Esophagus muscularis mucosa (tissue), 4 donors: ENCODE results near the gene SMARCC1. TPM values are rescaled to one million over a fixed set of nuclear protein-coding genes. Genes with fewer than 3 reads are reported as not detected.

Experiments used
- DNase-seq: peaks from one replicate; pipeline ENCODE4 v3.0.0-alpha.2; 2017; ENCODE audit errors: extremely low spot score
- H3K27ac ChIP-seq, 4 donors: fragments of 200-600 bp; sonication (generic); replicated peaks in 1 of 4; 1 replicate in 3 of 4; 2 replicates in 1 of 4; pipeline ENCODE4 v1.5.1; 2016 to 2019; ENCODE audit warnings: mild to moderate bottlenecking in 1 of 4
- H3K27me3 ChIP-seq, 4 donors: fragments of 200-600 bp; sonication (generic); one replicate each; pipeline versions ENCODE4 v1.5.1 to v1.6.0; 2016 to 2019
- H3K36me3 ChIP-seq, 4 donors: fragments of 200-600 bp; sonication (generic); one replicate each; pipeline ENCODE4 v1.5.1; 2016 to 2019
- H3K4me1 ChIP-seq, 4 donors: fragments of 200-600 bp; sonication (generic); one replicate each; pipeline ENCODE4 v1.5.1; 2016 to 2019
- H3K4me3 ChIP-seq, 4 donors: fragments of 200-600 bp; sonication (generic); 1 replicate in 2 of 4; 2 replicates in 2 of 4; pipeline ENCODE4 v1.5.1; 2016 to 2019; ENCODE audit warnings: mild to moderate bottlenecking in 4 of 4, moderate library complexity in 1 of 4
- H3K9me3 ChIP-seq, 4 donors: fragments of 200-600 bp; sonication (generic); 1 replicate in 3 of 4; 2 replicates in 1 of 4; pipeline ENCODE4 v1.5.1; 2016 to 2019
- CTCF ChIP-seq, 3 experiments: fragments of 200-600 bp in 2 of 3; fragments of 450-650 bp in 1 of 3; sonication (generic) in 2 of 3; IDR thresholded peaks; one replicate each; pipeline ENCODE4 v1.5.1; 2017 to 2019; ENCODE audit warnings: antibody characterized with exemption in 3 of 3, mild to moderate bottlenecking in 2 of 3, moderate library complexity in 1 of 3
- EP300 ChIP-seq: sonication (generic); formaldehyde crosslinking; IDR thresholded peaks from one replicate; pipeline ENCODE4 v1.6.1; 2017; ENCODE audit warnings: antibody characterized with exemption
- POLR2A ChIP-seq: fragments of 450-650 bp; IDR thresholded peaks from one replicate; pipeline ENCODE4 v1.6.1; 2017; ENCODE audit warnings: antibody characterized with exemption, moderate library complexity, mild to moderate bottlenecking, low read depth
- POLR2AphosphoS5 ChIP-seq, 2 donors: sonication (generic); formaldehyde crosslinking; IDR thresholded peaks; one replicate each; pipeline ENCODE4 v1.6.1; 2017; ENCODE audit warnings: antibody characterized with exemption in 2 of 2
- WGBS: methylation state at CpG from one replicate; pipeline ENCODE4 v1.1.5; 2018; 5-methylcytosine and 5-hydroxymethylcytosine counted together
- intact Hi-C: fragments of 100-400 bp; cut with DNase I; formaldehyde crosslinking; loops from one replicate; pipeline ENCODE4 v1.15.1; 2023
- total RNA-seq, 4 donors: library from RNA; depleted of rRNA; stranded (reverse); fragments of >200 nt; gene quantifications; one replicate each; pipeline versions ENCODE4 v1.1.0 to v1.2.1, GENCODE V29; 2016

SMARCC1 gene
- total RNA-seq, 4 donors from 2014 or later = 46.1 to 57.2 (median 49.7) TPM

GRCh38 chr3:47715928-47716327 is 65.8 kb downstream of the SMARCC1 start:
- peaks cover 18 to 72% (median 45%) of the 10 kb centered on the region in 4 donors for H3K36me3 ChIP-seq
- peaks cover 0 to 6% (median 2%) of the 10 kb centered on the region in 4 donors for H3K4me1 ChIP-seq
- WGBS = 95% methylated on average over 4 of the region's 4 CpGs
- H3K27me3 ChIP-seq = no peaks in the 10 kb centered on the region
- no peak for DNase-seq
- intact Hi-C loops = no loop called here
- H3K4me3 ChIP-seq = no peak overlapping the region
- no peaks in the 10 kb centered on the region for H3K9me3 ChIP-seq
- H3K27ac ChIP-seq = no peak overlapping the region
- no peak for TF ChIP-seq POLR2A
- no peak for TF ChIP-seq POLR2AphosphoS5 (IDR thresholded peaks at IDR 0.05)
- no peak for TF ChIP-seq CTCF (IDR thresholded peaks at IDR 0.05)
- TF ChIP-seq EP300 = no peak

- H3K9me3 ChIP-seq = no peaks in the 10 kb centered on the region
- H3K4me3 ChIP-seq = no peak overlapping the region
- intact Hi-C loops = no loop called here
- no peaks in the 10 kb centered on the region for H3K27me3 ChIP-seq
- TF ChIP-seq CTCF (IDR thresholded peaks at IDR 0.05) (no peak), EP300 (no peak), POLR2AphosphoS5 (IDR thresholded peaks at IDR 0.05) (no peak), POLR2A (no peak)
- DNase-seq = no peak
- no peak overlapping the region for H3K27ac ChIP-seq
- H3K4me1 ChIP-seq = peaks cover 0 to 6% (median 2%) of the 10 kb centered on the region in 4 donors
- peaks cover 16 to 75% (median 48%) of the 10 kb centered on the region in 4 donors for H3K36me3 ChIP-seq
- 94% methylated on average over 6 of the region's 6 CpGs for WGBS
Measured at GRCh38 chr3:47714606-47715005, 67.1 kb downstream of the SMARCC1 start.

- peaks cover 20 to 75% (median 49%) of the 10 kb centered on the region in 4 donors for H3K36me3 ChIP-seq
- no peaks in the 10 kb centered on the region for H3K9me3 ChIP-seq
- 96% methylated on average over 2 of the region's 2 CpGs for WGBS
- DNase-seq = no peak
- intact Hi-C loops = no loop called here
- no peaks in the 10 kb centered on the region for H3K27me3 ChIP-seq
- no peak overlapping the region for H3K4me3 ChIP-seq
- peaks cover 0 to 6% (median 2%) of the 10 kb centered on the region in 4 donors for H3K4me1 ChIP-seq
- no peak overlapping the region for H3K27ac ChIP-seq
- TF ChIP-seq POLR2AphosphoS5 (IDR thresholded peaks at IDR 0.05) = no peak
- TF ChIP-seq CTCF (IDR thresholded peaks at IDR 0.05) = no peak
- TF ChIP-seq POLR2A = no peak
- TF ChIP-seq EP300 = no peak
Measured at GRCh38 chr3:47713655-47714054, 68.0 kb downstream of the SMARCC1 start.

- H3K36me3 ChIP-seq = peaks cover 21 to 75% (median 45%) of the 10 kb centered on the region in 4 donors
- intact Hi-C loops = no loop called here
- WGBS = 87% methylated on average over 2 of the region's 2 CpGs
- no peaks in the 10 kb centered on the region for H3K27me3 ChIP-seq
- no peak overlapping the region for H3K4me3 ChIP-seq
- H3K9me3 ChIP-seq = no peaks in the 10 kb centered on the region
- H3K27ac ChIP-seq = no peak overlapping the region
- no peak for DNase-seq
- TF ChIP-seq CTCF (IDR thresholded peaks at IDR 0.05) (no peak), POLR2A (no peak)
- peaks cover 0 to 6% (median 2%) of the 10 kb centered on the region in 4 donors for H3K4me1 ChIP-seq
Measured at GRCh38 chr3:47712398-47712797, 69.3 kb downstream of the SMARCC1 start.

- DNase-seq = no peak
- H3K4me1 ChIP-seq = peaks cover 0 to 6% (median 2%) of the 10 kb centered on the region in 4 donors
- no peak overlapping the region for H3K4me3 ChIP-seq
- no peaks in the 10 kb centered on the region for H3K27me3 ChIP-seq
- no peaks in the 10 kb centered on the region for H3K9me3 ChIP-seq
- peaks cover 21 to 78% (median 50%) of the 10 kb centered on the region in 4 donors for H3K36me3 ChIP-seq
- H3K27ac ChIP-seq = no peak overlapping the region
- no peak for TF ChIP-seq EP300
- TF ChIP-seq CTCF (IDR thresholded peaks at IDR 0.05) = no peak
- no peak for TF ChIP-seq POLR2A
- TF ChIP-seq POLR2AphosphoS5 (IDR thresholded peaks at IDR 0.05) = no peak
- intact Hi-C loops = no loop called here
- WGBS = 100% methylated on average over 3 of the region's 3 CpGs
Measured at GRCh38 chr3:47711596-47711995, 70.1 kb downstream of the SMARCC1 start.
